ENCODE results near the gene LSM3.

DNA sequence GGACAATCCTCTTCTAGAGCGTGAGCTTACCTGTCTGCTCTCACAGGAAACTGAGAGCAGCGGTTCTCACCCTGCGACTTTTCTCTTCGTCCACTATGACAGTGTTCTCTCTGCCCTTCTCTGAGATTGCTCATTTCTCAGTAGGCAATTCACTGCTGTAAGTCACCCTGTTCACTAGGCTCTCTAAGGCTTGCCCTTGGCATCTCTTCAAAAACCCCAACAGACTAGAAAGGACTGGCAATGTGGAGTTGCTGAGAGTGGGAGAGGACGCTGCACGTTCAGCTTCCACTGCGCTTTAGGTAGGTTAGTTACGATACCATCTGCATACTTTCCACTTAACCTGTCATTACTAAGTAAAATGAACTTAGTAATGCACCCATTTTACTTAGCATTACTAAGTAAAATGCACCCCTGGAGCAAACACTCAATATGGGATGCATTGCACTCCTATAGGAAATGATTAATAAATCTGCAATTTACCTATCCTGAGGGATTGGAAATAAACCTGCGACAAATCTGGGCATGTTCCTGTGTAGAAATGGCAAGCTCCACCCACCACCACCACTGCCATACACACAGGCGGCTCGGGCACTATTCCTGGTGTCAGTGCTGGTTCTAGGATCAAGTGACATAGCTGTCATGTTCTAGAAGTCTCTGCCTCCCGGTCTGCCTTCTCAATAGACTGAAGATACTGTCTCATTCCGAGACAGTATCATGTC lies 21.6 kb upstream of the LSM3 start:
- TF ChIP-seq, protein P1, sequence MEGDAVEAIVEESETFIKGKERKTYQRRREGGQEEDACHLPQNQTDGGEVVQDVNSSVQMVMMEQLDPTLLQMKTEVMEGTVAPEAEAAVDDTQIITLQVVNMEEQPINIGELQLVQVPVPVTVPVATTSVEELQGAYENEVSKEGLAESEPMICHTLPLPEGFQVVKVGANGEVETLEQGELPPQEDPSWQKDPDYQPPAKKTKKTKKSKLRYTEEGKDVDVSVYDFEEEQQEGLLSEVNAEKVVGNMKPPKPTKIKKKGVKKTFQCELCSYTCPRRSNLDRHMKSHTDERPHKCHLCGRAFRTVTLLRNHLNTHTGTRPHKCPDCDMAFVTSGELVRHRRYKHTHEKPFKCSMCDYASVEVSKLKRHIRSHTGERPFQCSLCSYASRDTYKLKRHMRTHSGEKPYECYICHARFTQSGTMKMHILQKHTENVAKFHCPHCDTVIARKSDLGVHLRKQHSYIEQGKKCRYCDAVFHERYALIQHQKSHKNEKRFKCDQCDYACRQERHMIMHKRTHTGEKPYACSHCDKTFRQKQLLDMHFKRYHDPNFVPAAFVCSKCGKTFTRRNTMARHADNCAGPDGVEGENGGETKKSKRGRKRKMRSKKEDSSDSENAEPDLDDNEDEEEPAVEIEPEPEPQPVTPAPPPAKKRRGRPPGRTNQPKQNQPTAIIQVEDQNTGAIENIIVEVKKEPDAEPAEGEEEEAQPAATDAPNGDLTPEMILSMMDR (IDR thresholded peaks at IDR 0.05): no peak
- TF ChIP-seq POLR2AphosphoS5 (IDR thresholded peaks at IDR 0.05): no peak
- no peak for TF ChIP-seq POLR2A (IDR thresholded peaks at IDR 0.05)

Measured in sigmoid colon (tissue), 4 donors.